Activated CD8-positive, alpha-beta memory T cell treated with anti-CD3 and anti-CD28 coated beads for 24 hours (primary cell): ENCODE data around the gene SRCAP.

Experiments
- DNase-seq: peaks from one replicate; pipeline ENCODE4 v3.0.0-alpha.2; 2020

SRCAP gene

DNA sequence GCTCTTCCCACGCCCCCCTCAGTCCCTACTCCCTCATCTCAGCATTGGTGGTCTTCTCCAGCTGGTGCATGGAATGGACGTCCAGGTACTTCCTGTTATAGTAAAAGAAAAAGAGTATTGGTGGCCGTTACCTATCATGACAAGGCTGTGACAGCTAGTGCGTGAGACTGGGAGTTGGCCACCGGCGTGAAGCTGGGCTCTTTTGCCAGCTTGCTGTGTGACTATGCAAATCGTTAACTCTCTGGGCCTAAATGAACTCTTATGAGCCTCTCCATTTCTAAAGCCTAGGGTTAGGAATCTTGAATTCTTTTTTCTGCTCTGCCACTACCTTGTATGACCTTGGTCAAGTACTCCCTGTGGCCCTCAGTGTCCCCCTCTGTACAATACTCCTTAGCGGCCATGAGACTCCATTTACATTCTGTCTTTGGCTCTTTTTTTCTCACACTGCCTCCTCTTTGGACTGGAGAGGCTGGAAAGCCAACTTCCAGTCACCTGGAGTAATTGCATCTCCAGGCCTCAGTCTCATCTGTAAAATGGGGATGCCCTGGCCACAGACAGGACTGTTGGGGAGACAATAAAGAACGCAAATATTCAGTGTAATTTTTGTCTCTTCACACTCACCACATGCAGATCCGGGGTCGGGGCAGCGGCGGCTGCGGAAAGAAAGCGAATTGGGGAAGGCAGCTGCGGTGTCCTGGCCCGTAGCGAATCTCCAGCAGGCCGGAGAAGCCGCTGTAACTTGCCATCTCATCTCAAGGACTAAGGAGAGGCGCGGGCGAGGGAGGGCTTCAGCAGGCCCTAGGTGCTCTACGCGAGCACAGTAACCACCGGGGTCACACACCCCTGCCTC, 61.8 kb downstream of the SRCAP start:
- no peak for DNase-seq

DNA sequence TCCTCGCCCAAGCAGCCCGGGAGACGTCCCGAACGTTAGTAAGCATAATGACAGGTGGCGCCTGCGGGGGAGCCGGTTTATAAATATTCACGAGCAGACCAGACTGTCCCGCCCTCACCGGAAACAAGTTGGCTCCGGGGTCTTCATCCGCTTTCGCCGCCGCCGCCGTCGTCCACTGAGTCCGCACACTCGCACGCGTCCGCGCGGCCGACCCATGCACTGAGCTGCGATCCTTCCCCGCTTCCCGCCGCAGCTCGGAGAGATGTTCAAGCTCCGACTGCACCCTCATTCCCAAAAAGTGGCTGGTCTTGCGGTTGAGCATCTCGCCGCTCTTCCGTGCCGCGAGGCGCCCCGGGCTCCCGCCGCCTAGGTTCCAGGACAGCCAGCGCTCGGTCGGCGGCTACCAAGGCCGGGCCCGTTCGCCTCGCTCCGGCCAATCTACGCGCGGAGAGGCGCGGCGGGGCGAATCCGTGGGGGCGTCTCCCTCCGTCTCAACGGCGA, 62.5 kb downstream of the SRCAP start:
- peak; percentile 76 for DNase-seq

DNA sequence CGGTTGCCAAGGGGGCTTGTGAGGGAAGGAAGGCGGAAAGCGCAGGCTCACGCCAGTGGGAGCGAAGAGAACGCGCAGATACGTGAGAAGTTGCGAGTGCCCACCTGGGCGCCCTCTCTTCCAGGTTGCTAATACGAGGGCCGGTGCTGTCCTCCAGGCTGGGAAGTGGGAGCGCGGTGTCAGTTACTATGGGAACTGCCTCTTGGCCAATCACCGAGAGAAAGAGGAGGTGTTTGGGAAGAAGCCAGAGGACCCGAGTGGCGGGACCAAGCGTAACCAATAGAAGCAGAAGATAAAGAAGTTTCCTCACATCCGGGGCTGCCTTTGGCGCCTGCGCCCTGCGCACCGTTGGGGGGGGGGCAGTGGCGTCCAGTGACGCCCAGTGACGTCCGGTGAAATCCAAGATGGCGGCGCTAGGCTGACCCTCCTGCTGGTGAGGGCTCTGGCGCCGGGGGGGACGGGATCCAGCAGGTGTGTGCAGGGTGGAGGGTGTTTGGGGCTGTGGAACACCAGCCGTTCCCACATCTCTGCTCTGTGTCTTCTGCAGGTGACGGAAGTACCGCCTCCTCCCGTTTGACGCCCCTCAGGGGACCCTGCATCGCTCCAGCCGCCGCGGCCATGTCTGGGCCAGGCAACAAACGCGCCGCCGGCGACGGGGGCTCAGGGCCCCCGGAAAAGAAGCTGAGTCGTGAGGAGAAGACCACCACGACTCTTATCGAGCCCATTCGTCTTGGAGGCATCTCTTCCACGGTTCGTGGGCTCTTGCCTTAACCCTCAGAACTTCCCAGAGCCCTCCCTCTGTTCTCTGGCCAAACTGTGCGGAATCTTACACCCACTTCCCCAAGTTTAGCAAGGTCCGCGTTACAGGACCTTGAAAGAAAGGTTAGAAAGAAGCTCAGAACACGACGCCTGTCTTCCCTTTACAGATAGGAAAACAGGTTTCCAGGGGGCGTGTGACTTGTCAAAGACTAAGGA, 63.2 kb downstream of the SRCAP start, which contains the start of the genes CFAP119 and RNF40:
TSS of gene CFAP119 (minus strand) at position 135 of the 975 bp plus-strand sequence. CDS start 314 bp downstream, outside the sequence.
TSS of gene RNF40 (plus strand) at position 395 of the 975 bp plus-strand sequence. CDS start at position 619, 224 bp downstream.
- peak; percentile 96 for DNase-seq

DNA sequence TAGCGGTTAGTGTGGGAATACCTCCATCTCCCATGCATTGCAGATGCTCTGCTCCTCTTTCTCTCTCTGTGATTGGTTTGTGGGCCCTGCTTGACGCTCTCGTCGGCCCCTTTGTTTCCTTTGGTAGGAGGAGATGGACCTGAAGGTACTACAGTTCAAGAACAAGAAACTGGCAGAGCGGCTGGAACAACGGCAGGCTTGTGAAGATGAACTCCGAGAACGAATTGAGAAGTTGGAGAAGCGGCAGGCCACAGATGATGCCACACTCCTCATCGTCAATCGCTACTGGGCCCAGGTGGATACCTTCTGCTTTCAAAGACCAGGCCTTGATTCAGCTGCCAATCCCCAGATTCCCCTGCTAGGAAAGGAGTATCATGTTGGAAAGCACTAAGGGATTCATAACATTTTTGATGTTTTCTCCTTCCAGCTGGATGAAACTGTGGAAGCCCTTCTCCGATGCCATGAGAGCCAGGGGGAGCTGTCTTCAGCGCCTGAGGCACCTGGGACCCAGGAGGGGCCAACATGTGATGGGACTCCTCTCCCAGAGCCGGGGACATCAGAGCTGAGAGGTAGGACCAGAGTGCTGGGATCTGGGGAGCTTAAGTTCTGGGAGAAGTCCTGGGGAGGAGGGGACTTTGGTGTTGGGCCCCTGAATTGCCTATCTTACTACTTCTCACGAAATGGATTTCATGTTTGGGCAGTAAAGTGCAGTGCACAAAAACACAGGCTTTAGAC, 64.2 kb downstream of the SRCAP start:
- DNase-seq: no peak

DNA sequence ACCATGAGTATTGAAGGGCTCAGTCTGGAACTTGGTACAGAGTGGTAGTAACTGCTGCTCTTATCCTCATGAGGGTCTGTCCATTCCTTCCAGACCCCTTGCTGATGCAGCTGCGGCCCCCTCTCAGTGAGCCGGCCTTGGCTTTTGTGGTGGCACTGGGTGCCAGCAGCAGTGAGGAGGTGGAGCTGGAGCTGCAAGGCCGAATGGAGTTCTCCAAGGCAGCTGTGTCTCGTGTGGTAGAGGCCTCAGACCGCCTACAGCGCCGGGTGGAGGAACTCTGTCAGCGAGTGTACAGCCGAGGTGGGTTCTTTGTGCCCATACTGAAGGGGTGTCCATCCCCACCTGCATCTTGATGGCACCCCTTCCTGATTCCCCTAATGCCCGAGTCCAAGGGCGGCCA, 65.1 kb downstream of the SRCAP start:
- no peak for DNase-seq

DNA sequence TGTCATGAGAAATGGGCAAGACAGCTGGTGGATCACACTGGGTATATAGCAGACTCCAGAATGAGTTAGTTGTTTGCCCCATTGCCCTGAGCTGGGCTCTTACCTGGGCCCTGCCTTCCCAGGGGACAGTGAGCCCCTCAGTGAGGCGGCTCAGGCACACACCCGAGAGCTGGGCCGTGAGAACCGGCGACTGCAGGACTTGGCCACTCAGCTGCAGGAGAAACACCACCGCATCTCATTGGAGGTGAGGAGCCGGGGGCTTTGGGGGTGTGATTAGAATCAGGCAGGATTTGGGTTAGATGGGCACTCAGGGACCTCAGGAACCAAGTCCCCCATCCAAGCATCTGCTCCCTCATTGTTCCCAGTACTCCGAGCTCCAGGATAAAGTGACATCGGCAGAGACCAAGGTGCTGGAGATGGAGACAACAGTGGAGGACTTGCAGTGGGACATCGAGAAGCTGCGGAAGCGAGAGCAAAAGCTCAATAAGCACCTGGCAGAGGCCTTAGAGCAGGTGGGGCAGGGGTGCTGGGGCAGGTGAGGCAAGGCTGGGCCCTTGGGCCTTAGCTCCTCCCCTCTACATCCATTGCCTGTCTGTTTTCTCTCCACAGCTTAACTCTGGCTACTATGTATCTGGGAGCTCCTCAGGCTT, 66.0 kb downstream of the SRCAP start:
- no peak for DNase-seq

DNA sequence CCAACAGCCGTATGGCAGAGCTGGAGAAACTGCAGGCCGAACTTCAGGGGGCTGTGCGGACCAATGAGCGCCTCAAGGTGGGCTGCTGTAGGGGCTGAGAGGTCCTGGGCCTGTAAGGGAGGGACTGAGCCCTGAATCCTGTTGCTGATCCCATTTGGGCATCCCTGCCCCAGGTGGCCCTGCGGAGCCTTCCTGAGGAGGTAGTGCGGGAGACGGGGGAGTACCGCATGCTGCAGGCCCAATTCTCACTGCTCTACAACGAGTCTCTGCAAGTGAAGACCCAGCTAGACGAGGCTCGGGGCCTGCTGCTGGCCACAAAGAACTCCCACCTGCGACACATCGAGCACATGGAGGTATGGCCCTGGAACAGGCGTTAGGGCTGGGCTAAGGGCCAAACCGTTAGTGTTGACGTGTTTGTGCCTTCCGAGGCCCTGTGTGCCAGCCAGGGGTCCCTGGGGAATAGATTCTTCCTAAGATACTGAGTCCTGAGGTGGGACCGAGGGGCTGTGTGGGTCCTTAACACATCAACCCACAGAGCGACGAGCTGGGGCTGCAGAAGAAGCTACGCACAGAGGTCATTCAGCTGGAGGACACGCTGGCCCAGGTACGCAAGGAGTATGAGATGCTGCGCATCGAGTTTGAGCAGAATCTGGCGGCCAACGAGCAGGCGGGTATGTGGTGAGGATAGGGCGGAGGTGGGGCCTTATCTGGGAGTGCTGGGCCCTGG, 67.4 kb downstream of the SRCAP start:
- no peak for DNase-seq

DNA sequence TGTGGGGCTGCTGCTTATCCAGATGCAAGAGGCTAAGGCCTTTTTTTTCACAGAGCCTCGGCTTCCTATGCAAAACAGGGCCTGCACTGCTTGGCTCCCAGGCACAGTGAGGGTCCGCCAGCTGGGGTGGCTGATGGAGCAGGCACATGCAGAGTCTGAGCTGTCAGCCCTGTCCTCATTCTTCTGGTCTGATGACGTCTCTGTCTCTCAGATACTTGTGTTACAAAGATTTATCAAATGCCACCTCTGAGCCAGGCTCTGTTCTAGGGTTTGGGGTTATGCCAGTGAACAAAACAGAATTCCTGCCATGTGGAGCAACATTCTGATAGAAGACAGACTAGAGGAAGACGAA, 67.9 kb downstream of the SRCAP start:
- no peak for DNase-seq

DNA sequence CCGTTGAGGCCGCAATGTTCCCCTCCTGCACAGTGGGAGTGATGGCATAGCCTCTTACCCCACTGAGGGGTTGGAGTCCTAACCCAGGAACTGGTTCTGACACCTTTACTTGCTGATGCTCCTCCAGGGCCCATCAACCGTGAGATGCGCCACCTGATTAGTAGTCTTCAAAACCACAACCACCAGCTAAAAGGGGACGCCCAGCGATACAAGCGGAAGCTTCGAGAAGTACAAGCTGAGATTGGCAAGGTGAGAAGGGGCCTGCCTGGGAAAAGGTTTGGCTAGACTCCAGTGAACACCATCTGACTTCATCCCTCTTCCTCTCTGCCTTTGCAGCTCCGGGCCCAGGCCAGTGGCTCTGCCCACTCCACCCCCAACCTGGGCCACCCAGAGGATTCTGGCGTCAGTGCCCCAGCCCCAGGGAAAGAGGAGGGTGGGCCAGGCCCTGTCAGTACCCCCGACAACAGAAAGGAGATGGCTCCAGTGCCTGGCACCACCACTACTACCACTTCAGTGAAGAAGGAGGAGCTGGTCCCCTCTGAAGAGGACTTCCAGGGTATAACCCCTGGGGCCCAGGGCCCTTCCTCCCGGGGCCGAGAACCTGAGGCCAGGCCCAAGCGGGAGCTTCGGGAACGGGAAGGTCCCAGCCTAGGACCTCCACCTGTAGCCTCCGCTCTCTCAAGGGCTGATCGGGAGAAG, 68.9 kb downstream of the SRCAP start:
- DNase-seq: no peak

DNA sequence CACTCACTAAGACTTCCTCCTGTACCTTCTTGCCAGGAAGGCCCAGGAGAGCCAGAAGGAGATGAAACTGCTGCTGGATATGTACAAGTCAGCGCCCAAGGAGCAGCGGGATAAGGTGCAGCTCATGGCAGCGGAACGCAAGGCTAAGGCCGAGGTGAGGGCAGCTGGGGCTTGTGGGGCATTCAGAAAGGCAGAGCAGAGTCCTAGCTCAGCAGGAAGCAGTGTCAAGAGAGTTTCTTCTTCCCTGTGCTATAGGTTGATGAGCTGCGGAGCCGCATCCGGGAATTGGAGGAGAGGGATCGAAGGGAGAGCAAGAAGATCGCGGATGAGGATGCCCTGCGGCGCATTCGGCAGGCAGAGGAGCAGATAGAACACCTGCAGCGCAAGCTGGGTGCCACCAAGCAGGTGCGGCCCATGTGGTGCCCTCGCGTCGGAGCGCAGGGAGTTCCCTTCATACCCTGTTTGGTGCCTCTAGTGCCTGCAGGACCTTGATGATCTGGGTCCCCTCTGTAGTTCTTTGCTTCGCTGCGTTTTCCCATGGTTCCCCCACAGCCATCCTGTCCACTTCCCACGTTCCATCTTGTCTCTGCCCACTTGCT, 69.7 kb downstream of the SRCAP start:
- DNase-seq: no peak

DNA sequence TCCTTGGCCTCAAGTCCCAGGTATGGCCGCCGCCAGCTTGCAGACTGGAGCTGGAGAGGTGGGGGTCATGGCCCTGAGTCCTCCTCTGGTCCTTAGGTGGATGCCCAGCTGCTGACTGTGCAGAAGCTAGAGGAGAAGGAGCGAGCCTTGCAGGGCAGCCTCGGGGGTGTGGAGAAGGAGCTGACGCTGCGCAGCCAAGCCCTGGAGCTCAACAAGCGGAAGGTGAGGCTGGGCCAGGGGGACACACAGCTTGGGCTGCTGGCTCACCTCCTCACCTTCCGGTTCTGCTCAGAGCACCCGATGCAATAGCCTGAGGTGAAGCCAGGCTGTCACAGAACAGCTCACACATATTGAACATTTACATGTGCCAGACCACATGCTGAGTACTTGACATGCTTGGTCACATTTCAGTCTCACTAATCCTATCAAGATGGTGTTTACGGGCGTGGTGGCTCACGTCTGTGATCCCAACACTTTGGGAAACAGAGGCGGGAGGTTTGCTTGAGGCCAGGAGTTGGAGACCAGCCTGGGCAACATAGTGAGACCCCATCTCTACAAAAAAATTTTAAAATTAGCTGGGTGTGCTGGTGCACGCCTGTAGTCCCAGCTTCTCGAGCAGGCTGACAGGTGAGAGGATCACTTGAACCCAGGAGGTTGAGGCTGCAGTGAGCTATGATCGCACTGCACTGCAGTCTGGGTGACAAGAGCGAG, 70.6 kb downstream of the SRCAP start:
- no peak for DNase-seq

DNA sequence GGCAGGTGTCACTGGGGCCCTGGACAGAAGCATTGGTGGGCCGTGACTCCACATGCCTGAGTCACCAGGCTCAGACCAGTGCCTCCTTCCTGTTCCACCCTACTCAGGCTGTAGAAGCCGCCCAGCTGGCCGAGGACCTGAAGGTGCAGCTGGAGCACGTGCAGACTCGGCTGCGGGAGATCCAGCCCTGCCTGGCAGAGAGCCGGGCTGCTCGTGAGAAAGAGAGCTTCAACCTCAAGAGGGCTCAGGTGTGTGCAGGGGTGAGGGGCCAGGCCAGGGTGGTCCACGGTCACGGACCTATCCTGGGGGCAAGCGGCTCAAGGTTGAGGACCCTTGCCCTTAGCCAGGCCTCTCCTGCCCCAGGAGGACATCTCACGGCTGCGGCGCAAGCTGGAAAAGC, 72.8 kb downstream of the SRCAP start:
- no peak for DNase-seq

DNA sequence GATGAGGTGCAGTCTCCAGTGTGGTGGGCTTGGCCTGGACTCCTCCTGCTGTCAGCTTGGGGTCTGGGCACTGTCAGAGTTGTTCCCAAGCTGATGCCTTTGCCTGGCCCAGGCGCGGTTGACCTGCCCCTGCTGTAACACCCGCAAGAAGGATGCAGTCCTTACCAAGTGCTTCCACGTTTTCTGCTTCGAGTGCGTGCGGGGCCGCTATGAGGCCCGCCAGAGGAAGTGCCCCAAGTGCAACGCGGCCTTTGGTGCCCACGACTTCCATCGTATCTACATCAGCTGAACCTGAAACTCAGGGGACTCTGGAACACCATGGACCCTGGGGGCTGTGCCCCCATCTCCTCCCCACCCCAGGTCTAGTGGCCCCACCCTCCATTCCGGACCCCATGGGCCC, 74.9 kb downstream of the SRCAP start:
- no peak for DNase-seq

DNA sequence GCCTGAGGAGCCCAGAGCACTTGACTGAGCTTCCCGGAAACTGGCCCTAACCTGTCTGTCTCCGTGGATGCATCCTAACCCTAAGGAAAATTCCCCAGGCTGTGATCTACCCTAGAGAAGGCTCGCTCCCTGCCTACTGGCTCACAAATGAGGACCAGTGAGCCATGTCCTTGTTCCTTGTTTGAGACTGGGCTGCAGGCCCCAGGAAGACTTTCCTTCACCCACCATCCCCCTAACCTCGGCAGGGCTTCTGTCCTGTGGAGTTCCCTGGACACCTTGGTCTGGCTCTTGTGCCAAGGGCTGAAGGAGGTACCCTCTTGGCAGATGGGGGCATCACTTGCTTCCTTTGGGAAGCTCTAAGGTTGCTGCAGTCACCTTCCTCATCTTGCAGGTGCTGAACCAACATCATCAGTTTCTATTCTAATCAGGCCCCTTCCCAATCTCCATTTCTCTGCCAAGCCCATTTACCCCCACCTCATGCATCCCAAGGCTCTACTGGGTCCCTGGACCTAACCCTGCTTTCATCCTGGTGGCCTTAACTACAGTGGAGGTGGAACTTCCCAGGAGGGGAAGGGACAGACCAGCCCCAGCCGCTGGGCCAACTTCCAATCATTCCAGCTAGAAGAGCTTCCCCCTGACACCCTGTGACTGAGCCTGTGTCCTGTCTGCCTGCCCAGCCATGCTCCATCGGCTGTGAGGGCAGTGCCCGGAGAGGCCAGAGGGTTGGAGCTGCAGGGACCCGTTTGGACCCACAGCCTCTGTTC, 75.6 kb downstream of the SRCAP start:
- DNase-seq: no peak

DNA sequence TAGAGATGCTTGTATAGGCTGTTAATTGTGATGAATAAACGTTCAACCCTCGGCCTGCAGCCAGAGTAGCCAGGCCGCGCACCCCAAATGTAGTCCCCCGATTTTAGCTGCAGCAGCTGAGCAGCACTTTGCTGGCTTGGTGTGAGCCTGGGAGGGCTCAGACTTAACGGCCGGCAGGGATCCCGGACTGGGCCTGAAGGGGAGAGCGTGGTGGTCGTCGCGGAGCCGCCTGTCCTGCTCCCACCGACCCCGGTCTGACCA, 76.1 kb downstream of the SRCAP start:
- no peak for DNase-seq

DNA sequence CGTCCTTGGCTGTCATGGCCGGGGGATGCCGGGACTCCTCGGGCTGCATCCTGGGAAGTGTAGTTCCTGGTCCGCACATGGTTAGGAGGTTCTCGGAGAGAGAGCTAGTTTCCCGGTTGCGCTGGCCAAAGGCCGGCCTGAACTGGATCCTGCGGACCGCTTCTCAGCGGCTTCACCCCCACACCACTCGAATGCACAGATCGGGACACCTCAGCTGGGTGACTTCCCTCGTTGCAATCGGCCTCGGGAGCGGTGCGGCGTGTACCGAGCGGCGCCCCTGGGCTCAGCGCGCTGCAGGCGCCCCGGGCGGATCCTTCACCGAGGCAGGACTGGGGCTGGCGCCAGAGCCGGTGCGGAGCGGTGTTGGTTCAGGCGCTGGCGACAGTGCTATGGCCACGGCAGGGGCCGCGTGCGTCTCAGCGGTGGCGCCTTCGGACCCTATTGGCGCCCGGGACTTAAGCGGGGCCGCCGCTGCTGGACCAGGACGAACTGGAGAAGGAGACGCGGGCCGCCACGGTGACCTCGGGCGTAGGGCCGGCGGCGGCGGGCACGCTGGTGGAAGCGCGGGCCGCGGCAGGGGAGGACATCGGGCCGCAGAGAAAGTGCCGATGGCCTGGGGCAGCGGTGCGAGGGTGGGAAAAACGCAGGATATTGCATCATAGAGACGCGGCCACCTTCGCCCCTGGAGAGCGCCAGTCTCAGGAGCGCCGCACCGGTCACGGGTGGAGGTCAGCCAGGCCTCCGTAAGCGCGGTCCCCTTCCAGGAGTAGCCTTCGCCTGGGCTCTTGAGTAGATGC, 76.6 kb downstream of the SRCAP start:
- peak; percentile 88 for DNase-seq

DNA sequence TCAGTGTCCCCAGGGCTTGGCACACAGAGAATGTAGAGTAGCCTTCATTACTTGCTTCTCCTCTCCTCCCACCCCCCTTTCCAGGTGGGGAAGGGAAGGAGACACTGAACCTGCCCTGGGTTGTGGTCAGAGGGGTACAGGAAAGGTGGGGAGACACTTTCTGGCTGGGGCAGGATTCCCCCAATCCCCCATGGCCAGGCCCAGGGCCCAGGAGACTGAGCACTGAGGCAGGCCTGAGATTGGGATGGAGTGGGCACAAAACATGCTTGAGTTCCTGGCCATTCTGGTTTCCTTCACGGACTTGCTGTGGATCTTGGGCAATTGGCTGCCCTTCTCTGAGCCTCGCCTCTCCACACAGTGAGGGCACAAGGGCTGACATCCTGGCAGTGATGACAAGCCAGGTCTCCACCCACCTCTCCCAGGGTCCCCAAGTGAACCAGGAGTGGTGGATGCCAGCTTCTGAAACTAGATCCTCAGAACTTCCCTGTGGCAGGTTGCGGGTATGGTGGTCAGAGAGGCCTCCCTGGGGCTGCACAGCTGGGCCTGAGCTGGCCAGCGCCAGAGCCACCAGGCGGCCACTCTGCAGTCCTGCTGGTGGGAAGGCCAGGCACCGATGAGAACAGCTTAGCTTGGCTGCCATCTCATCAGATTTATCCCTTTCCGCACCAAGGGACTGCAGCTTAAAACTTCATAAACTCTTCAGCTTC, 78.8 kb downstream of the SRCAP start:
- DNase-seq: no peak
